ENCODE results near the gene ANKRD44.

DNA sequence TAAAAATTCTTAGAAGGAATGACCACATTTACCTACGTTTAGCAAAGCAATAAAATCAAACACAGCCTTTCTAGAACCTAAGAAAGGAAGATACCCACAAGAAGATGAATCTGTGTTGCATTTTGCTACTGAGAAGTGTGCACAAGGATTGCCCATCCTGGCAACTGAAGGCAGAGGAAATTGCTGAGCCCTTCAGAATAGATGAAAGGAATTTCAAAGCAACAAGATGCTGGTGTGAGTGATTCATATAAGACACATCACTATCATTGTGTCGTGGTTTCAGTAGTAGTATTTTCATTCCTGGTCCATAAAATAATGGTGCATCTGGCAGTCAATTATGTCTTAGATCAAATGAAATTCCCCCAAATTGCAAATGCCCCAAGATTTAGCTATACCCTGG lies 48.4 kb upstream of the ANKRD44 start:
- TF ChIP-seq, protein P1, sequence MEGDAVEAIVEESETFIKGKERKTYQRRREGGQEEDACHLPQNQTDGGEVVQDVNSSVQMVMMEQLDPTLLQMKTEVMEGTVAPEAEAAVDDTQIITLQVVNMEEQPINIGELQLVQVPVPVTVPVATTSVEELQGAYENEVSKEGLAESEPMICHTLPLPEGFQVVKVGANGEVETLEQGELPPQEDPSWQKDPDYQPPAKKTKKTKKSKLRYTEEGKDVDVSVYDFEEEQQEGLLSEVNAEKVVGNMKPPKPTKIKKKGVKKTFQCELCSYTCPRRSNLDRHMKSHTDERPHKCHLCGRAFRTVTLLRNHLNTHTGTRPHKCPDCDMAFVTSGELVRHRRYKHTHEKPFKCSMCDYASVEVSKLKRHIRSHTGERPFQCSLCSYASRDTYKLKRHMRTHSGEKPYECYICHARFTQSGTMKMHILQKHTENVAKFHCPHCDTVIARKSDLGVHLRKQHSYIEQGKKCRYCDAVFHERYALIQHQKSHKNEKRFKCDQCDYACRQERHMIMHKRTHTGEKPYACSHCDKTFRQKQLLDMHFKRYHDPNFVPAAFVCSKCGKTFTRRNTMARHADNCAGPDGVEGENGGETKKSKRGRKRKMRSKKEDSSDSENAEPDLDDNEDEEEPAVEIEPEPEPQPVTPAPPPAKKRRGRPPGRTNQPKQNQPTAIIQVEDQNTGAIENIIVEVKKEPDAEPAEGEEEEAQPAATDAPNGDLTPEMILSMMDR (IDR thresholded peaks at IDR 0.05), result no peak
- no peak for TF ChIP-seq POLR2A (IDR thresholded peaks at IDR 0.05)
